Measurements from ENCODE around the gene NRXN3.

GRCh38 chr14:78688503-78688902 is 518.3 kb downstream of the NRXN3 start:
- TF ChIP-seq CTCF (conservative IDR thresholded peaks at IDR 0.05; ENCODE audit: low read length) (no peak), EZH2phosphoT487 (IDR thresholded peaks at IDR 0.05; ENCODE audit: borderline replicate concordance, low read depth, low read length) (no peak)
